Measurements from ENCODE around the gene MYO3B. TPM values are rescaled to one million over a fixed set of nuclear protein-coding genes. Genes with fewer than 3 reads are reported as not detected.

MYO3B gene
- polyA plus RNA-seq, 12 donors = 0.07 to 3.2 (median 0.23) TPM; not detected in 2

DNA sequence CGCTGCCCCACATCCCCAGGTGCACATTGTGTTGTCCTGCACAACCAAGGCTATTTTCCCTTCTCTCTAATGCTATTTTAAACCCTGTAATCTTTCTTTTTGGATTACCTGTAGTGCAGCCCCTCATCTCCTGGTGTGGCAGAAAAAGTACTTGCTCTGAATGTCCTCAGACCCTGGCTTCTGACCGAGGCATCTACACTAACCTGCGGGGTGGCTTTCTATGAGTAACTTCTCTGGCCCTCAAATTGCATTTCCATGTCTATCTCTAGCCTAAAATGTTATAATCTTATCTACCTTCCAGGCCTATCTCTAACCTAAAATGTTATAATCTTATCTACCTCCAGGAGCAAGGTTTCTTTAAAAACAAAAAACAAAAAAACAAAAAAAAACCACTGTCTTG lies 519.0 kb downstream of the MYO3B start:
- DNase-seq = no peak

DNA sequence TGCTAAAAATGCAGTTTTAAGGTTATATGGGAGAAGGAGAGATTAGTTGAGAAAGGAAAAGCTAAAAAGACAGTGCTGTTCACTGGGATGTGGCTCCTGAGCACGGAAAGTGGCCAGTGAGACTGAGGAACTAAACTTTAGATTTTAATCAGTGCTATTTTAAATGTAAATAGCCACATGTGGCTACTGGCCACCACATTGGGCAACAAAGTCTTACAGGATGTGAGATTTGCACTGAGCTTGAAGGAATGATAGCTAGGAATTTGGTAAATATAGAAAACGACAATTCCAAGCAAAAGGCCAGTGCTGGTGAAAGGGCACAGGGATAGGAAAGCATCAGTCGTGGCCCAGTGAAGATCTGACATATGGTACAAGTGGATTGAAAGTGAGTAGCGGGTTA lies 523.1 kb downstream of the MYO3B start:
- no peak for DNase-seq

DNA sequence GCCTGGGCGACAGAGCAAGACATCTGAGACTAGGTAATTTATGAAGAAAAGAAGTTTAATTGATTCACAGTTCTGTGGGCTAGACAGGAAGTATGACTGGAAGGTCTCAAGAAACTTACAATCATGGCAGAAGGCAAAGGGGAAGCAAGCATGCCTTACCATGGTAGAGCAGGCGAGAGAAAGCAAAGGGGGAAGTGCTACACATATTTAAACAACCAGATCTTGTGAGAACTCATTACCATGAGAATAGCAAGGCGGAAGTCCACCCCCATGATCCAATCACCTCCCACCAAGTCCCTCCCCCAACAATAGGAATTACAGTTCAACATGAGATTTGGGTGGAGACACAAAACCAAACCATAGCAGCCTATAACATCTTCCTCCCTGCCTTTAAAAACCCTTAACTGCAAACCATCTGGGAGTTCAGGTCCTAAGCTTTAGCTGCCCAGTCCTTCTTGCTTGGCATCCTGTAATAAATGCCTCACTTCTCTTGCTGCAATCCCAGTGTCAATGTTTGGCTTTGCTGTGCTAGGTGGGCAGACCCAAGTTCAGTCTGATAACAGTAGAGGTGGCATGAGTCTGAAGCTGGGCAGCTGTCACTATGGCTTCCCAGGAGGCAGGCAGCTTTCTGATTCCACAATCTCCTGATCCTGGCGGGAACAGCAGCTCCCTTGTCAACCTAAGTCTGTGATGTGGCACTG lies 526.0 kb downstream of the MYO3B start:
- no peak for DNase-seq
